KMS-11 (cell line): ENCODE results near the gene MPEG1.

Source experiments
- H2AFZ ChIP-seq: fragments of 200-600 bp; sonication (generic); 2 replicates; pipeline ENCODE4 v1.6.1; 2016; ENCODE audit warnings: antibody characterized with exemption, mixed run types, low read depth
- H3K27ac ChIP-seq: fragments of 200-600 bp; sonication (generic); 2 replicates; pipeline ENCODE4 v1.6.1; 2016; ENCODE audit warnings: mild to moderate bottlenecking, mixed run types
- H3K27me3 ChIP-seq: fragments of 200-600 bp; sonication (generic); 2 replicates; pipeline ENCODE4 v1.6.1; 2017; ENCODE audit warnings: mild to moderate bottlenecking, low read depth, mixed run types, moderate library complexity; ENCODE audit not compliant: insufficient read depth
- H3K36me3 ChIP-seq: fragments of 200-600 bp; sonication (generic); 2 replicates; pipeline ENCODE4 v1.6.1; 2017; ENCODE audit warnings: mild to moderate bottlenecking, mixed run types; ENCODE audit not compliant: insufficient read depth
- H3K4me1 ChIP-seq: fragments of 200-600 bp; sonication (generic); 2 replicates; pipeline ENCODE4 v1.6.1; 2016; ENCODE audit warnings: mild to moderate bottlenecking, low read depth, mixed run types; ENCODE audit not compliant: poor library complexity, severe bottlenecking
- H3K4me2 ChIP-seq: fragments of 200-600 bp; sonication (generic); 2 replicates; pipeline ENCODE4 v1.7.0; 2016; ENCODE audit warnings: mild to moderate bottlenecking, mixed run types
- H3K4me3 ChIP-seq: fragments of 200-600 bp; sonication (generic); IDR thresholded peaks from 2 replicates; pipeline ENCODE4 v1.6.1; 2017; ENCODE audit warnings: low read depth, low read length, mixed read lengths; ENCODE audit not compliant: insufficient read depth
- H3K79me2 ChIP-seq: fragments of 200-600 bp; sonication (generic); 2 replicates; pipeline ENCODE4 v1.6.1; 2016; ENCODE audit warnings: low read depth, mixed run types; ENCODE audit not compliant: insufficient read depth
- H3K9ac ChIP-seq: fragments of 200-600 bp; sonication (generic); 2 replicates; pipeline ENCODE4 v1.6.1; 2016; ENCODE audit warnings: mild to moderate bottlenecking, mixed run types
- H4K20me1 ChIP-seq: fragments of 200-600 bp; sonication (generic); 2 replicates; pipeline ENCODE4 v1.6.1; 2016; ENCODE audit warnings: mild to moderate bottlenecking, mixed run types; ENCODE audit not compliant: insufficient read depth
- CTCF ChIP-seq: fragments of 200-600 bp; sonication (generic); conservative IDR thresholded peaks from 2 replicates; pipeline ENCODE4 v1.6.1; 2017; ENCODE audit warnings: low read depth, mild to moderate bottlenecking, antibody characterized with exemption, low read length, moderate library complexity, mixed read lengths

Gene MPEG1

GRCh38 chr11:59222464-59223060 is 9.8 kb upstream of the MPEG1 start:
- no peaks in the 10 kb centered on the region for H4K20me1 ChIP-seq
- H3K9ac ChIP-seq, result no peak overlapping the region
- no peak overlapping the region for H2AFZ ChIP-seq
- no peaks in the 10 kb centered on the region for H3K36me3 ChIP-seq
- no peak overlapping the region for H3K4me3 ChIP-seq
- no peak for TF ChIP-seq CTCF
- H3K27ac ChIP-seq, result no peak overlapping the region
- no peak overlapping the region for H3K4me2 ChIP-seq
- no peaks in the 10 kb centered on the region for H3K4me1 ChIP-seq
- no peaks in the 10 kb centered on the region for H3K27me3 ChIP-seq
- no peaks in the 10 kb centered on the region for H3K79me2 ChIP-seq

- Histone ChIP-seq H3K4me1 (peaks cover 2% of the 10 kb centered on the region), H3K36me3 (no peaks in the 10 kb centered on the region), H2AFZ (no peak overlapping the region), H3K4me2 (no peak overlapping the region), H3K9ac (no peak overlapping the region), H3K27ac (no peak overlapping the region), H3K27me3 (no peaks in the 10 kb centered on the region), H4K20me1 (no peaks in the 10 kb centered on the region), H3K79me2 (no peaks in the 10 kb centered on the region), H3K4me3 (no peak overlapping the region)
- TF ChIP-seq CTCF, result no peak
These were observed 8.7 kb upstream of the MPEG1 start for GRCh38 chr11:59221441-59221840.

- Histone ChIP-seq H4K20me1 (no peaks in the 10 kb centered on the region), H3K4me1 (peaks cover 5% of the 10 kb centered on the region), H3K4me2 (no peak overlapping the region), H3K9ac (no peak overlapping the region), H2AFZ (no peak overlapping the region), H3K27ac (no peak overlapping the region), H3K36me3 (no peaks in the 10 kb centered on the region), H3K79me2 (no peaks in the 10 kb centered on the region), H3K4me3 (no peak overlapping the region), H3K27me3 (no peaks in the 10 kb centered on the region)
- TF ChIP-seq CTCF, result no peak
These were observed 7.1 kb upstream of the MPEG1 start for GRCh38 chr11:59219836-59220235.

GRCh38 chr11:59218893-59219292 is 6.2 kb upstream of the MPEG1 start:
- no peaks in the 10 kb centered on the region for H3K36me3 ChIP-seq

More at GRCh38 chr11:59218893-59219292, 6.2 kb upstream of the MPEG1 start:
- Histone ChIP-seq H3K27me3 (no peaks in the 10 kb centered on the region), H2AFZ (no peak overlapping the region), H3K27ac (no peak overlapping the region), H4K20me1 (no peaks in the 10 kb centered on the region), H3K4me3 (no peak overlapping the region), H3K4me1 (peaks cover 5% of the 10 kb centered on the region), H3K79me2 (no peaks in the 10 kb centered on the region), H3K9ac (no peak overlapping the region), H3K4me2 (no peak overlapping the region)
- TF ChIP-seq CTCF, result no peak
